ENCODE measurements around the gene GDF7.

GDF7 gene

DNA sequence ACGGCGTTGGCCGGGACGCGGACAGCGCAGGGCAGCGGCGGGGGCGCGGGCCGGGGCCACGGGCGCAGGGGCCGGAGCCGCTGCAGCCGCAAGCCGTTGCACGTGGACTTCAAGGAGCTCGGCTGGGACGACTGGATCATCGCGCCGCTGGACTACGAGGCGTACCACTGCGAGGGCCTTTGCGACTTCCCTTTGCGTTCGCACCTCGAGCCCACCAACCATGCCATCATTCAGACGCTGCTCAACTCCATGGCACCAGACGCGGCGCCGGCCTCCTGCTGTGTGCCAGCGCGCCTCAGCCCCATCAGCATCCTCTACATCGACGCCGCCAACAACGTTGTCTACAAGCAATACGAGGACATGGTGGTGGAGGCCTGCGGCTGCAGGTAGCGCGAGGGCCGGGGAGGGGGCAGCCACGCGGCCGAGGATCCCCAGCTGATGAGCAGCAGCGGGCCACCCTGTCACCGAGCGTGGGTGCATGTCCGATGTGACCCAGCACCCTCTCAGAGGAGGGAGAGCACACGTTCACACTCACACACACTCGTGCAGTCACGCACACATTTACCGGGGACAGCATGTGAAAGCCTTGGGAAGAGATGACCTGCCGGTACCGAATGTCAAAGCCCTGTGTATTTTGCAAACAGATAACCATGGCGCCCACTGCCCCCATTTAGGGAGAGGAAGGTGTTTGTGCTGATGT, 4.2 kb downstream of the GDF7 start:
- in situ Hi-C loops (cut with HindIII; ENCODE audit: low sequenced_read_pairs) = no loop called here

GRCh38 chr2:20671736-20672080, 4.8 kb downstream of the GDF7 start:
- in situ Hi-C loops (cut with HindIII; ENCODE audit: low sequenced_read_pairs) = no loop called here

GRCh38 chr2:20672201-20672951, 5.4 kb downstream of the GDF7 start:
- in situ Hi-C loops (cut with HindIII; ENCODE audit: low sequenced_read_pairs) = no loop called here

GRCh38 chr2:20673686-20674308, 6.9 kb downstream of the GDF7 start:
- in situ Hi-C loops (cut with HindIII; ENCODE audit: low sequenced_read_pairs) = no loop called here

GRCh38 chr2:20674309-20674965, 7.5 kb downstream of the GDF7 start:
- in situ Hi-C loops (cut with HindIII; ENCODE audit: low sequenced_read_pairs) = no loop called here

DNA sequence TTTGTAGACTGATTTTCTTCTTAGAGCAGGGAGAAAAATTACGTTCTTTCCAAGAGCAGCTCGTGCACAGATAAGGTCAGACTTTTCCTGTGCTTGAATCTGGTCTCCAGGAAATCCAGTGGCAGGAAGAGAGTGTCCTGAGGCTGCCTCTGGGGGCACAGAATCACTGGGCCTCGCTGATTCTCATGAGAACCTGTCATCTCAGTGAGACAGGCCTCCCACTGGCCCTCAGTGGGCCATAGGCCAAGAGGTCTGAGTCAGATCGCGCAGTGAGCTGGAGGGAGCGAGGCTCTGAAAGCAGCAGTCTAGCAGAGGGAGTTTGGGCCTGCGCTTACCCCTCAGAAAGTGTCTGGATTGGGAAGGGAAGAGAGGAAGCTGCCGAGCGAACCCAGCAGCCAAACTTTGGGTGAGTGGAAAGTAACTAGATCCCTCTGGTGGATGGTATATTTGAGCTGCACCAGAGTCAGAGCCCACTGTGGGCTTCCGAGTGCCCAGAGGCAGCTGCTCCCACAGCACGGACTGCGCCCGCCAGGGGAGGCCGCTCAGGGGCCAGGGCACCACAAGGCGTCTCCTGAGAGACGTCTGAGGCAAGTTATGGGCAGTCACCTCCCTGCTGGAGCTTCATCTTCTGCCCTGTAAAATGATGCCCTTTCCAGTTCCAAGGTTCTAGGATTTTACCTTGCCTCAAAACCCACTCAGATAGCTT, 8.2 kb downstream of the GDF7 start:
- in situ Hi-C loops (cut with HindIII; ENCODE audit: low sequenced_read_pairs) = loop anchor here (5.0 kb wide), 1 partner anchor 292 kb away; no protein-coding TSS in a partner anchor

GRCh38 chr2:20675701-20676352, 8.9 kb downstream of the GDF7 start:
- in situ Hi-C loops (cut with HindIII; ENCODE audit: low sequenced_read_pairs) = loop anchor here (5.0 kb wide), 1 partner anchor 291 kb away; no protein-coding TSS in a partner anchor

DNA sequence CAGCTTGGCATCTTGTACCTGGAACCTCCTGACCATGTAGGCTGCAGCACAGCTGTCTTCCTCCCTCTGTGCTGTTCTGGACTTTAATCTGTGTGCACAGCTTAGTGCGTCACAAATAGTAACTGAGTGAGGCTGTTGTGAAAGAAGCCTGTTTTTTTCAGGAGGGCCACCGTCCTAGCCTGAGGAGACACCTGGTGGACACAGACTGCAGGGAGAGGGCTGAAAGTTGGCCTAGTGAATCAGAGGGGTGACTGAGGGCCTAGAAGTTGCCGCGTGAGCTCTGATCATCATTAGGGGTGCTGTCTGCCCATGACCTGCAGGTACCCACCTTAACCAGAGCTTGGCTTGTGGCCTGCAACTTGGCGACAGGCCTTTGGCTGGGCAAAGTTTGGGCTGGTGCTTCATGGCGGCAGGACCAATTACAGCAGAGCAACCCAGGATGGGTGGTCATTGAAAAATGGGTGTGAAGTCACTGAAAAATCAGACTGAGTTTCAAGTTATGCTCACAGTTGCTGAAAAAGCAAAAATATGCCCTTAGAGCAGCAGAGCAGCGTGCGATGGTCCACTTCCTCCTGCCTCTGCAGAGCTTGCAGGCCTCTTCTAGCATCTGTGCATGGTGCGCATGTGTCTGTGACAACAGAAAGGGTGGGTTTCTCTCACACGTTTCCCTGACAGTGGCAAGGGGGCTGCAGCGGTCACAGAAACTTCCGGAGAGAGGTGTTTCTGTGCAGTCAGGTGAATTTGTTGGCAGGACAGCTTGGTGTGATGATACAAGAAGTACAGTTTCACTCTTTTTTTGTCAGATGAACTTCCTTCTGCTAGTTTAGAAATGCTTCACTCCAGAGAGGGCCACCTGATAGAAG, 9.6 kb downstream of the GDF7 start:
- in situ Hi-C loops (cut with HindIII; ENCODE audit: low sequenced_read_pairs) = loop anchor here (5.0 kb wide), 1 partner anchor 291 kb away; no protein-coding TSS in a partner anchor

- in situ Hi-C loops (cut with HindIII; ENCODE audit: low sequenced_read_pairs) = loop anchor here (5.0 kb wide), 1 partner anchor 290 kb away; no protein-coding TSS in a partner anchor
Measured at GRCh38 chr2:20677301-20678085, 10.5 kb downstream of the GDF7 start.

DNA sequence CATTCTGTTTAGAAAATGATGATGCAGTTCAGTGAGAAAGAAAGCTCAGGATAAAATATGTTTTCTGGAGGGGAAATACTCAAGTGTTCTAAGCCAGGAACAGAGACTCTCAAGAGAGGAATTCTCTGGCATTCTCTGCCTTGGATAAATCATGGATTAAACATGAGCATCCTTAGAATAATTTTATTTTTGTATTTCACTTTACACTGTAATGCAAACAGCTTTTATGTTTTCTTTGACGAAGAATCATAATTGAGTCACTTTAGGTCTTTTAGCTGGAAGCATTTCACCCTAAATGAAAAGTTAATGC, 11.1 kb downstream of the GDF7 start:
- in situ Hi-C loops (cut with HindIII; ENCODE audit: low sequenced_read_pairs) = loop anchor here (5.0 kb wide), 1 partner anchor 289 kb away; no protein-coding TSS in a partner anchor

GRCh38 chr2:20678780-20679179, 11.8 kb downstream of the GDF7 start:
- in situ Hi-C loops (cut with HindIII; ENCODE audit: low sequenced_read_pairs) = loop anchor here (5.0 kb wide), 1 partner anchor 289 kb away; no protein-coding TSS in a partner anchor

DNA sequence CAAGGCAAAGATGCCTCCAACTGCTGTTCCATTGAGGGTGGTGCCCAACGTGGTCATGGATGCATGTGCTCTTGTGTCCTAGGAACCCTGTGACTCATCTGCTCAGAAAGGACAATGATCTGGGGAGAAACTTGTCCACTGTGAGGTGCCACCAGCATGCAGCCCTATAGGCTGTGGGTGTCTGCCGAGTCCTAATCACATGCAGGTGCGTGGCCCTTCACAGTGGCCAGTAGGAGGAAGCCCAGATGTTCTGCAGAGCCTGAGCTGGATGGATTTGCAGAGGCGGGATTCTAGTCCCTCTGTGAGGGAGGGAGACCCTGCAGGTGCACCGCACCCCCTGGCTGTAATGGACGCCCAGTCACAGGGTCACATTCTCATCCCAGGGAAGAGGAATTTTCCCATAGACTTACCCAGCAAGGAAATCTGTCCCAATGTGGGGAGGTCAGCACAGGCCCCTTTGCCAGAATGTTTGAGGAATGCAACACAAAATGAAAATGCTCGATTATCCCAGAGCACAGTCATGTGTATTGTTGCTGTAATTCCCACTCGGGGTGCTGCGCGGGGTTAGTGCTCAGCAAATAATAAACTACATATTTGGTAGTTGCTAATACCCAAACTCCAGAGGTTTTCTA, 13.9 kb downstream of the GDF7 start:
- in situ Hi-C loops (cut with HindIII; ENCODE audit: low sequenced_read_pairs) = no loop called here

- in situ Hi-C loops (cut with HindIII; ENCODE audit: low sequenced_read_pairs) = no loop called here
Measured at GRCh38 chr2:20682167-20682920, 15.4 kb downstream of the GDF7 start.

DNA sequence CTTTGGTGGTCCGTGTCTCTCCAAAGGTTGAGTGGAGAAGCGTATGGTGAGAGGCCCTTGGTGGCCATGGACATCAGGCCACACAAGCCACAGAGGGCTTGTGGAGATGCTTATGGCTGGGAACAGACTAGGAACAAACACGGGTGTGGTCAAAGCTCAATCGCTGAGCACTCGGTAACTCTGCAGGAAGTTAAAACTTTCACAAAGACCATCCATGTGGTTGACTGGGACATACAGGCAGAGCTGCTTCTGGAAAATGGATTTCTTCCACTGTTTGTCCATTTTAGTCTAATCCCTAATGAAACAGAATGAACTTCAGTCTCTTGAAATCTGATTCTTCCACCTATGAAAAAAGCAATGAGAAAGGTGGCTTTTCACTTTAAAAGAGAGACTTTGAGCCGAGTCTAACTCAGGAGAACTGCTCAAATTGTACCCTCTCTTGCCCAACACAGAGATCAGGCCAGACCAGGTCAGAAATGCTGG, 17.7 kb downstream of the GDF7 start:
- in situ Hi-C loops (cut with HindIII; ENCODE audit: low sequenced_read_pairs) = loop anchor here (5.0 kb wide), 1 partner anchor 63 kb away; no protein-coding TSS in a partner anchor

DNA sequence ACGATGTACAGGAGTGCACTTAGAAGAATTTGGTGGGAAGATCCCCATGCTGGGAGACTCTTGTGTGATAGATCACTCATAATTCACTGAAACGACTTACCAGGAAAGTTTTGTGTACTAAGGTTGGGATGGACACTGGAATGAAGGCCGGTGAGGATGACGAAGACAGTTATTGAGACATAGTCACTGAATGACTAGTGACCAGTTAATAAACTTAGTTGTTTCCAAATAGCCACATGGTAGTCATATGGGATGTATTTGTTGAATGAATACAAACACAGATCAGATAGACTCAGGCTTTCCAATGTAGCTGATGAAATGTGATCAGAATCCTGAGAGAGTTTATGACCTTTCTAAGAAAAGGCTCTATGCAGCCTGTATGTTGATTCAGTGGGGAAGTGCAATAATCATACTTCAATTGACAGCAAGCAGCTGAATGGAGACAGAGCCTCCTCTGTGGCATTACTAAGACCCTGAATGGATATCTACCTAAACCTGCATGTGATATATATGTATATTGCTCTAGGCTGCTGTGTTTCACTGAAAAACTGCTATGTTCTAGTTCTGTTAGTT, 20.4 kb downstream of the GDF7 start:
- in situ Hi-C loops (cut with HindIII; ENCODE audit: low sequenced_read_pairs) = loop anchor here (5.0 kb wide), 1 partner anchor 60 kb away; no protein-coding TSS in a partner anchor

GRCh38 chr2:20689428-20690264, 22.7 kb downstream of the GDF7 start:
- in situ Hi-C loops (cut with HindIII; ENCODE audit: low sequenced_read_pairs) = loop anchor here (5.0 kb wide), 1 partner anchor 58 kb away; no protein-coding TSS in a partner anchor
